Left ventricle myocardium inferior (tissue), 1 donor: Measurements from ENCODE around the gene G6PC1. TPM values are rescaled to one million over a fixed set of nuclear protein-coding genes. Genes with fewer than 3 reads are reported as not detected.
"Not testable (repeated sequence)": the region's sequence is repeated elsewhere in the genome, so short reads cannot be mapped to it uniquely, and the experiment has no call there.

Experiments used
- DNase-seq: peaks from one replicate; pipeline ENCODE4 v3.0.0-alpha.2; 2020
- H3K27ac ChIP-seq: fragments of 200-600 bp; replicated peaks from 2 replicates; pipeline ENCODE4 v1.8.0; 2021
- H3K27me3 ChIP-seq: fragments of 200-600 bp; 2 replicates; pipeline ENCODE4 v1.8.0; 2021; ENCODE audit warnings: low read depth
- H3K36me3 ChIP-seq: fragments of 200-600 bp; 2 replicates; pipeline ENCODE4 v1.8.0; 2021
- H3K4me1 ChIP-seq: fragments of 200-600 bp; 2 replicates; pipeline ENCODE4 v1.8.0; 2021
- H3K4me3 ChIP-seq: fragments of 200-600 bp; 2 replicates; pipeline ENCODE4 v1.8.0; 2021; ENCODE audit warnings: mild to moderate bottlenecking, moderate library complexity
- H3K9me3 ChIP-seq: fragments of 200-600 bp; replicated peaks from 2 replicates; pipeline ENCODE4 v1.8.0; 2021
- CTCF ChIP-seq: fragments of 200-600 bp; IDR thresholded peaks from 2 replicates; pipeline ENCODE4 v1.8.0; 2021; ENCODE audit warnings: antibody characterized with exemption, mild to moderate bottlenecking, borderline replicate concordance
- intact Hi-C: fragments of 100-400 bp; cut with micrococcal nuclease; formaldehyde crosslinking; loops from one replicate; pipeline ENCODE4 v1.11.0; 2022
- total RNA-seq: library from RNA; stranded (reverse); fragmentation: NEBNext Ultra II Directional; extraction: Animal tissue kit (Norgen Biotek cat#: 25700); gene quantifications from one replicate; pipeline ENCODE4 v1.2.1, GENCODE V29; 2021
- donor health status: DM: no; HTN: yes; CAD: no; lungs with severe emphysema.

The G6PC1 gene
- total RNA-seq, 1 donor from 2014 or later, result not detected

GRCh38 chr17:42865638-42866094, 34.9 kb upstream of the G6PC1 start:
- H3K9me3 ChIP-seq, result peaks cover 7% of the 10 kb centered on the region
- H3K36me3 ChIP-seq, result no peaks in the 10 kb centered on the region
- DNase-seq, result no peak
- H3K27ac ChIP-seq, result no peak overlapping the region
- H3K27me3 ChIP-seq, result peaks cover 4% of the 10 kb centered on the region
- H3K4me1 ChIP-seq, result no peaks in the 10 kb centered on the region
- no peak overlapping the region for H3K4me3 ChIP-seq
- intact Hi-C loops, result no loop called here
- no peak for TF ChIP-seq CTCF

- no peak for TF ChIP-seq CTCF
- Histone ChIP-seq H3K4me3 (no peak overlapping the region), H3K36me3 (no peaks in the 10 kb centered on the region), H3K27ac (no peak overlapping the region), H3K27me3 (peaks cover 4% of the 10 kb centered on the region), H3K4me1 (no peaks in the 10 kb centered on the region), H3K9me3 (peaks cover 13% of the 10 kb centered on the region)
- DNase-seq, result no peak
- intact Hi-C loops, result no loop called here
Observed at GRCh38 chr17:42866216-42866615, 34.4 kb upstream of the G6PC1 start.

GRCh38 chr17:42866631-42867575, 33.7 kb upstream of the G6PC1 start:
- Histone ChIP-seq H3K27me3 (peaks cover 4% of the 10 kb centered on the region), H3K4me1 (no peaks in the 10 kb centered on the region), H3K36me3 (no peaks in the 10 kb centered on the region), H3K9me3 (peaks cover 14% of the 10 kb centered on the region), H3K4me3 (no peak overlapping the region), H3K27ac (no peak overlapping the region)
- intact Hi-C loops, result no loop called here
- no peak for TF ChIP-seq CTCF
- DNase-seq, result no peak

- DNase-seq, intact Hi-C loops, H3K4me3 ChIP-seq, H3K27ac ChIP-seq, H3K4me1 ChIP-seq, H3K27me3 ChIP-seq, H3K36me3 ChIP-seq: not testable (repeated sequence)
- peaks cover 14% of the 10 kb centered on the region for H3K9me3 ChIP-seq
Observed at GRCh38 chr17:42867694-42868261, 32.8 kb upstream of the G6PC1 start.

- no peaks in the 10 kb centered on the region for H3K36me3 ChIP-seq
- H3K4me1 ChIP-seq, result no peaks in the 10 kb centered on the region
- no peak for TF ChIP-seq CTCF
- DNase-seq, result no peak
- no peak overlapping the region for H3K4me3 ChIP-seq
- H3K27me3 ChIP-seq, result peaks cover 4% of the 10 kb centered on the region
- H3K9me3 ChIP-seq, result peaks cover 14% of the 10 kb centered on the region
- intact Hi-C loops, result no loop called here
- H3K27ac ChIP-seq, result no peak overlapping the region
Observed at GRCh38 chr17:42868338-42868737, 32.3 kb upstream of the G6PC1 start.

GRCh38 chr17:42871647-42872046, 29.0 kb upstream of the G6PC1 start:
- DNase-seq, result no peak
- intact Hi-C loops, result no loop called here
- TF ChIP-seq CTCF, result no peak
- no peaks in the 10 kb centered on the region for H3K4me1 ChIP-seq
- peaks cover 8% of the 10 kb centered on the region for H3K27me3 ChIP-seq
- H3K27ac ChIP-seq, result no peak overlapping the region
- H3K36me3 ChIP-seq, result no peaks in the 10 kb centered on the region
- no peak overlapping the region for H3K4me3 ChIP-seq
- H3K9me3 ChIP-seq, result peaks cover 14% of the 10 kb centered on the region
